Suprapubic skin (tissue), 4 donors: Measurements from ENCODE around the gene TIAM1. TPM values are rescaled to one million over a fixed set of nuclear protein-coding genes. Genes with fewer than 3 reads are reported as not detected.
A peak's percentile ranks its signal among the peaks of the same experiment; 100 is the strongest.

Experiments used
- DNase-seq, 2 donors: peaks; one replicate each; pipeline ENCODE4 v3.0.0-alpha.2; 2019; ENCODE audit warnings: low spot score in 2 of 2
- H3K27ac ChIP-seq: fragments of 200-600 bp; sonication (generic); one replicate; pipeline ENCODE4 v1.5.1; 2019
- H3K27me3 ChIP-seq: fragments of 200-600 bp; sonication (generic); one replicate; pipeline ENCODE4 v1.5.1; 2019
- H3K36me3 ChIP-seq: fragments of 200-600 bp; sonication (generic); one replicate; pipeline ENCODE4 v1.5.1; 2019
- H3K4me1 ChIP-seq: fragments of 200-600 bp; sonication (generic); one replicate; pipeline ENCODE4 v1.5.1; 2019
- H3K4me3 ChIP-seq: fragments of 200-600 bp; sonication (generic); one replicate; pipeline ENCODE4 v1.5.1; 2019; ENCODE audit warnings: mild to moderate bottlenecking
- H3K9me3 ChIP-seq: fragments of 200-600 bp; sonication (generic); one replicate; pipeline ENCODE4 v1.5.1; 2019
- CTCF ChIP-seq, 2 donors: fragments of 200-600 bp in 1 of 2; fragments of 450-650 bp in 1 of 2; sonication (generic) in 1 of 2; IDR thresholded peaks; one replicate each; pipeline ENCODE4 v1.5.1; 2016 to 2019; ENCODE audit warnings: antibody characterized with exemption in 2 of 2, mild to moderate bottlenecking in 1 of 2, moderate library complexity in 1 of 2
- EP300 ChIP-seq: sonication (generic); formaldehyde crosslinking; IDR thresholded peaks from one replicate; pipeline ENCODE4 v1.6.1; 2017; ENCODE audit warnings: antibody characterized with exemption
- POLR2A ChIP-seq, 2 donors: fragments of 450-650 bp; IDR thresholded peaks; one replicate each; pipeline ENCODE4 v1.6.1; 2017; ENCODE audit warnings: antibody characterized with exemption in 2 of 2, mild to moderate bottlenecking in 2 of 2, moderate library complexity in 2 of 2
- POLR2AphosphoS5 ChIP-seq, 3 donors: sonication (generic); formaldehyde crosslinking; IDR thresholded peaks; one replicate each; pipeline ENCODE4 v1.6.1; 2017; ENCODE audit warnings: antibody characterized with exemption in 3 of 3
- WGBS: methylation state at CpG from one replicate; pipeline ENCODE4 v1.1.5; 2018; 5-methylcytosine and 5-hydroxymethylcytosine counted together
- total RNA-seq, 4 donors: library from RNA; depleted of rRNA; stranded (reverse); fragments of >200 nt; gene quantifications; one replicate each; pipeline ENCODE4 v1.1.0, GENCODE V29; 2016

TIAM1 gene
- total RNA-seq, 4 donors from 2014 or later, result 71.9 to 135 (median 87.9) TPM

GRCh38 chr21:31099122-31099521 is 244.9 kb downstream of the TIAM1 start:
- Histone ChIP-seq H3K27ac (no peak overlapping the region), H3K9me3 (no peaks in the 10 kb centered on the region), H3K4me3 (no peak overlapping the region), H3K27me3 (no peaks in the 10 kb centered on the region), H3K36me3 (no peaks in the 10 kb centered on the region), H3K4me1 (no peaks in the 10 kb centered on the region)
- DNase-seq, result no peak
- 80% methylated on average over 14 of the region's 14 CpGs for WGBS
- TF ChIP-seq POLR2A (IDR thresholded peaks at IDR 0.05) (no peak), CTCF (IDR thresholded peaks at IDR 0.05) (no peak)

GRCh38 chr21:31098576-31099005 is 245.5 kb downstream of the TIAM1 start:
- Histone ChIP-seq H3K27ac (no peak overlapping the region), H3K36me3 (no peaks in the 10 kb centered on the region), H3K4me1 (no peaks in the 10 kb centered on the region), H3K27me3 (no peaks in the 10 kb centered on the region), H3K4me3 (no peak overlapping the region), H3K9me3 (no peaks in the 10 kb centered on the region)
- DNase-seq, result peak; percentile 74 to 83
- WGBS, result 11% methylated on average over 23 of the region's 23 CpGs
- TF ChIP-seq EP300 (no peak), CTCF (IDR thresholded peaks at IDR 0.05) (peak; percentile 46 to 81), POLR2A (IDR thresholded peaks at IDR 0.05) (no peak)

DNA sequence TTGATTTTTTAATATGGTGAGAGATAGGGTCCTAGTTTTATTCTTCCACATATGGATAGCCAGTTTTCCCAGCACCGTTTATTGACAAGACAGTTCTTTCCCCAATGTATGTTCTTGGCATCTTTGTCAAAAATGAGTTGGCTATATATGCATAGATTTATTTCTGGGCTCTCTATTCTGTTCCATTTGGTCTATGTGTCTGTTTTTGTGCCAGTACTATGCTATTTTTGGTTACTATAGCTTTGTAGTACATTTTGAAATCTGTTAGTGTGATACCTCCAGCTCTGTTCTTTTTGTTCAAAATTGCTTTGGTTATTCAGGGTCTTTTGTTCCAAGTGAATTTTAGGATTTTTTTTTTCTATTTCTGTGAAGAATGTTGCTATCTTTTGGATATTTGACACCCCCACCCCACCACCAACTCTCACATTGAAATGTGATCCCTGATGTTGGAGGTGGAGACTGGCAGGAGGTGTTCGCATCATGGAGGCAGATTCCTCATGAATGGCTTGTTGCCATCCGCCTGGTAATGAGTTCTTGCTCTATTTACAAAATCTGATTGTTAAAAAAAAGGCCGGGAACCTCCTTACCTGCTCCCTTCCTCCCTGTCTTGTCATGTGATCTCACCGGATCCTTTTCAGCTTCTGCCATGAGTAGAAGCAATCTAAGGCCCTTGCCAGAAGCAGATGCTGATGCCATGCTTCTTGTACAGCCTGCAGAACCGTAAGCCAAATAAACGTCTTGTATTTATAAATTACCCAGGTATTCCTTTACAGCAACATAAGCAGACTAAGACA is 251.0 kb downstream of the TIAM1 start:
- Histone ChIP-seq H3K4me1 (no peaks in the 10 kb centered on the region), H3K27me3 (no peaks in the 10 kb centered on the region), H3K9me3 (no peaks in the 10 kb centered on the region), H3K27ac (no peak overlapping the region), H3K36me3 (no peaks in the 10 kb centered on the region), H3K4me3 (no peak overlapping the region)
- no peak for DNase-seq
- WGBS, result 78% methylated on average over 7 of the region's 7 CpGs
- no peak for TF ChIP-seq POLR2AphosphoS5 (IDR thresholded peaks at IDR 0.05)
- TF ChIP-seq EP300, result no peak
- TF ChIP-seq CTCF (IDR thresholded peaks at IDR 0.05), result no peak
- TF ChIP-seq POLR2A (IDR thresholded peaks at IDR 0.05), result no peak

- no peak for DNase-seq
- Histone ChIP-seq H3K27me3 (no peaks in the 10 kb centered on the region), H3K36me3 (no peaks in the 10 kb centered on the region), H3K9me3 (no peaks in the 10 kb centered on the region), H3K4me1 (no peaks in the 10 kb centered on the region), H3K4me3 (no peak overlapping the region), H3K27ac (no peak overlapping the region)
- TF ChIP-seq POLR2A (IDR thresholded peaks at IDR 0.05) (no peak), POLR2AphosphoS5 (IDR thresholded peaks at IDR 0.05) (no peak), CTCF (IDR thresholded peaks at IDR 0.05) (no peak), EP300 (no peak)
Measured at GRCh38 chr21:31090376-31090775, 253.7 kb downstream of the TIAM1 start.

DNA sequence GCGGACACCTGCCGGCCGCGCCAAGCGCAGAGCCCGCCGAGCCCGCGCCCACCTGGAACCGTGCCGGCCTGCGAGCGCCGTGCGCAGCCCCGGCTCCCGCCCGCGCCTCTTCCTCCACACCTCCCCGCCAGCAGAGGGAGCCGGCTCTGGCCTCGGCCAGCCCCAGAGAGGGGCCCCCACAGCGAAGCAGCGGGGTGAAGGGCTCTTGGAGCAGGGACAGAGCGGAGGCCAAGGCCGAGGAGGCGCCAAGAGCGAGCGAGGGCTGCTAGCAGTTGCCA is 255.6 kb downstream of the TIAM1 start:
- H3K36me3 ChIP-seq, result no peaks in the 10 kb centered on the region
- 85% methylated on average over 25 of the region's 29 CpGs for WGBS

More for the DNA sequence above, 255.6 kb downstream of the TIAM1 start:
- Histone ChIP-seq H3K9me3 (no peaks in the 10 kb centered on the region), H3K27ac (no peak overlapping the region), H3K4me3 (no peak overlapping the region), H3K27me3 (no peaks in the 10 kb centered on the region), H3K4me1 (no peaks in the 10 kb centered on the region)
- no peak for DNase-seq
- TF ChIP-seq POLR2AphosphoS5 (IDR thresholded peaks at IDR 0.05) (no peak), CTCF (IDR thresholded peaks at IDR 0.05) (no peak), EP300 (no peak), POLR2A (IDR thresholded peaks at IDR 0.05) (no peak)
